A549 (cell line): ENCODE results near the gene JPH2. TPM values are rescaled to one million over a fixed set of nuclear protein-coding genes. Genes with fewer than 3 reads are reported as not detected.

ENCODE experiments used
- ATAC-seq, 2 experiments: fragments of 200-7000 bp in 1 of 2; fragments of >200 bp in 1 of 2; cut with Nextera tagmentation in 1 of 2; cut with Tn5 transposase in 1 of 2; 3 replicates each; pipeline versions ENCODE4 v1.8.0 to v1.9.1; 2018 to 2020; ENCODE audit warnings: mild to moderate bottlenecking in 1 of 2, moderate library complexity in 1 of 2
- CTCF ChIA-PET: fragments of 300-600 bp; sonication (Branson Sonifier 250); formaldehyde crosslinking; extraction: SDS; loops from one replicate; lab custom pipeline; 2021; ENCODE audit warnings: antibody characterized with exemption, inconsistent platforms; lab: Yijun Ruan, JAX
- POLR2A ChIA-PET: fragments of 350-600 bp; formaldehyde crosslinking; extraction: SDS; loops from one replicate; lab custom pipeline; 2021; ENCODE audit warnings: antibody characterized with exemption, inconsistent platforms; lab: Yijun Ruan, JAX
- DNase-seq, 2 experiments: peaks; one replicate each; pipeline versions ENCODE4 v3.0.0 to v3.0.0-alpha.2; 2011 to 2016; ENCODE audit warnings: low read depth in 1 of 2, low spot score in 1 of 2
- FAIRE-seq: peaks from 2 replicates; lab custom pipeline; 2011; peaks lifted over from hg19 to GRCh38; lab: Jason Lieb, UNC
- H3K27ac ChIP-seq, 2 experiments: fragments of >200 bp; sonication (Bioruptor Twin); formaldehyde crosslinking; 3 replicates each; pipeline ENCODE4 v1.5.1; 2016 to 2017
- H3K4me1 ChIP-seq: fragments of >200 bp; sonication (Bioruptor Twin); formaldehyde crosslinking; 3 replicates; pipeline ENCODE4 v1.6.1; 2016
- H3K4me2 ChIP-seq: fragments of >200 bp; sonication (Bioruptor Twin); formaldehyde crosslinking; 3 replicates; pipeline ENCODE4 v1.6.1; 2016
- H3K4me3 ChIP-seq: fragments of >200 bp; sonication (Bioruptor Twin); formaldehyde crosslinking; 3 replicates; pipeline ENCODE4 v1.5.1; 2016
- H3K9me3 ChIP-seq: fragments of >200 bp; sonication (Bioruptor Twin); formaldehyde crosslinking; 3 replicates; pipeline ENCODE4 v1.6.1; 2016
- BHLHE40 ChIP-seq: IDR thresholded peaks from 2 replicates; pipeline ENCODE4 v1.6.1; 2012; ENCODE audit warnings: low read depth, low read length, inconsistent platforms
- CBX8 ChIP-seq: fragments of 200-600 bp; sonication (generic); IDR thresholded peaks from 2 replicates; pipeline ENCODE4 v1.6.1; 2016
- CTCF ChIP-seq: fragments of >200 bp; sonication (Bioruptor Twin); formaldehyde crosslinking; IDR thresholded peaks from 3 replicates; pipeline ENCODE4 v1.5.1; 2016
- EHMT2 ChIP-seq: fragments of 200-600 bp; sonication (generic); IDR thresholded peaks from 2 replicates; pipeline ENCODE4 v1.6.1; 2016; ENCODE audit warnings: antibody characterized with exemption, low read depth, mild to moderate bottlenecking, moderate library complexity
- ELK1 ChIP-seq: fragments of 150-350 bp; IDR thresholded peaks from 2 replicates; pipeline ENCODE4 v1.6.1; 2014; ENCODE audit warnings: low read depth, mild to moderate bottlenecking, low read length
- EP300 ChIP-seq, 2 experiments: fragments of >200 bp; sonication (Bioruptor Twin); formaldehyde crosslinking; IDR thresholded peaks; 2 replicates in 1 of 2; 3 replicates in 1 of 2; pipeline ENCODE4 v1.6.1; 2016 to 2017
- FOSB ChIP-seq: fragments of 250-450 bp; sonication (Bioruptor Pico); IDR thresholded peaks from 2 replicates; pipeline ENCODE4 v1.5.0; 2020; ENCODE audit warnings: mild to moderate bottlenecking, moderate library complexity
- GATA3 ChIP-seq: IDR thresholded peaks from 2 replicates; pipeline ENCODE4 v1.6.1; 2012; ENCODE audit warnings: borderline replicate concordance
- HDAC2 ChIP-seq: fragments of 200-600 bp; sonication (generic); IDR thresholded peaks from 2 replicates; pipeline ENCODE4 v1.6.1; 2016
- HES2 ChIP-seq: fragments of >200 bp; sonication (Bioruptor Twin); formaldehyde crosslinking; IDR thresholded peaks from 2 replicates; pipeline ENCODE4 v1.6.1; 2016
- HEYL ChIP-seq: fragments of 250-450 bp; sonication (Bioruptor Pico); IDR thresholded peaks from 2 replicates; pipeline ENCODE4 v1.8.0; 2021; ENCODE audit warnings: mild to moderate bottlenecking, moderate library complexity
- HOXB13 ChIP-seq: fragments of 250-450 bp; sonication (Bioruptor Pico); IDR thresholded peaks from 2 replicates; pipeline ENCODE4 v1.5.0; 2020; ENCODE audit warnings: low read depth, mild to moderate bottlenecking, moderate library complexity
- KDM1A ChIP-seq: fragments of 200-600 bp; sonication (generic); IDR thresholded peaks from 2 replicates; pipeline ENCODE4 v1.6.1; 2016; ENCODE audit warnings: low read depth, mild to moderate bottlenecking
- MAFK ChIP-seq: fragments of 450-650 bp; IDR thresholded peaks from 2 replicates; pipeline ENCODE4 v1.6.1; 2014; ENCODE audit not compliant: partially characterized antibody
- MAZ ChIP-seq: fragments of 150-350 bp; IDR thresholded peaks from 2 replicates; pipeline ENCODE4 v1.6.1; 2014; ENCODE audit warnings: antibody characterized with exemption, low read depth, low read length, borderline replicate concordance
- MYC ChIP-seq: IDR thresholded peaks from 2 replicates; pipeline ENCODE4 v1.6.1; 2012; ENCODE audit warnings: mild to moderate bottlenecking, inconsistent platforms, low read length, improper control_type of control experiment, borderline replicate concordance
- NFE2L2 ChIP-seq: fragments of 150-350 bp; conservative IDR thresholded peaks from 2 replicates; pipeline ENCODE4 v1.6.1; 2014; ENCODE audit warnings: low read length
- NR3C1 ChIP-seq: fragments of >200 bp; sonication (Bioruptor Twin); formaldehyde crosslinking; IDR thresholded peaks from 3 replicates; pipeline ENCODE4 v1.6.1; 2017
- PBX3 ChIP-seq: IDR thresholded peaks from 2 replicates; pipeline ENCODE4 v1.6.1; 2012
- POLR2AphosphoS2 ChIP-seq: conservative IDR thresholded peaks from 2 replicates; pipeline ENCODE4 v1.6.1; 2012; ENCODE audit warnings: low read length, improper control_type of control experiment, inconsistent platforms
- RCOR1 ChIP-seq: fragments of 150-350 bp; IDR thresholded peaks from 2 replicates; pipeline ENCODE4 v1.6.1; 2014; ENCODE audit warnings: antibody characterized with exemption, low read length, low read depth
- RFX5 ChIP-seq: fragments of 450-650 bp; IDR thresholded peaks from 2 replicates; pipeline ENCODE4 v1.7.1; 2014; ENCODE audit warnings: antibody characterized with exemption, mild to moderate bottlenecking, moderate library complexity
- SREBF2 ChIP-seq: fragments of 450-650 bp; IDR thresholded peaks from 2 replicates; pipeline ENCODE4 v1.6.1; 2014; ENCODE audit warnings: mild to moderate bottlenecking, moderate library complexity
- TP53 ChIP-seq: fragments of 250-450 bp; sonication (Bioruptor Pico); IDR thresholded peaks from 2 replicates; pipeline ENCODE4 v1.5.0; 2021; ENCODE audit warnings: mild to moderate bottlenecking, moderate library complexity
- USF2 ChIP-seq: fragments of 450-650 bp; IDR thresholded peaks from 2 replicates; pipeline ENCODE4 v1.6.1; 2014; ENCODE audit warnings: antibody characterized with exemption
- ZFP36 ChIP-seq: fragments of 450-650 bp; IDR thresholded peaks from 2 replicates; pipeline ENCODE4 v1.6.1; 2014; ENCODE audit warnings: borderline replicate concordance; ENCODE audit not compliant: partially characterized antibody
- WGBS: methylation state at CpG from one replicate; pipeline ENCODE4 v1.1.6; 2017; ENCODE audit errors: missing lambda C conversion rate; 5-methylcytosine and 5-hydroxymethylcytosine counted together
- polyA plus RNA-seq, 4 experiments: library from polyadenylated mRNA; depleted of rRNA in 3 of 4; stranded (reverse); fragments of >200 nt; fragmentation: RNase III in 1 of 4; extraction: RNeasy Plus Mini Kit Qiagen cat#74134 plus additional on column Dnase treatment in 1 of 4; gene quantifications; 2 replicates in 3 of 4; 3 replicates in 1 of 4; pipeline ENCODE4 v1.2.3, GENCODE V29; 2011 to 2017

JPH2 gene
- polyA plus RNA-seq, 2 of the 4 experiments (the other 2 are of a cell fraction), result 0.83 to 3.3 TPM

- WGBS, result 93% methylated on average over 12 of the region's 13 CpGs
- ATAC-seq, result no peak
- H3K9me3 ChIP-seq, result no peaks in the 10 kb centered on the region
- no peak for FAIRE-seq
- ChIA-PET CTCF (interaction anchor here (0.6 to 8.0 kb wide), 7 partner anchors 9 to 68 kb away, joined by 3 to 68 read pairs (median 3); no protein-coding TSS in a partner anchor), POLR2A (no interaction called here)
- H3K27ac ChIP-seq, result no peak overlapping the region
- no peak for DNase-seq
- H3K4me2 ChIP-seq, result no peak overlapping the region
- TF ChIP-seq RFX5 (no peak), CTCF (no peak), MAZ (no peak), USF2 (no peak), TP53 (no peak), HEYL (CRISPR knock-in tag) (no peak), EHMT2 (no peak), PBX3 (no peak), GATA3 (no peak), MYC (no peak)
- peaks cover 15% of the 10 kb centered on the region for H3K4me1 ChIP-seq
- no peak overlapping the region for H3K4me3 ChIP-seq
Observed at GRCh38 chr20:44174996-44175765, 11.8 kb downstream of the JPH2 start.

- no peak for FAIRE-seq
- no peak overlapping the region for H3K27ac ChIP-seq
- H3K4me2 ChIP-seq, result no peak overlapping the region
- ATAC-seq, result no peak
- POLR2A ChIA-PET, result interaction anchor here (1.0 kb wide), 1 partner anchor 13 kb away, joined by 4 read pairs; the partner anchor contains the start of gene JPH2
- no peak for DNase-seq
- H3K9me3 ChIP-seq, result no peaks in the 10 kb centered on the region
- TF ChIP-seq CBX8, result no peak
- TF ChIP-seq HES2, result no peak
- TF ChIP-seq ZFP36, result peak; percentile 11
- TF ChIP-seq HOXB13, result no peak
- H3K4me3 ChIP-seq, result no peak overlapping the region
- peaks cover 15% of the 10 kb centered on the region for H3K4me1 ChIP-seq
- CTCF ChIA-PET, result interaction anchor here (1.0 to 8.0 kb wide), 4 partner anchors 13 to 725 kb away, joined by 3 to 68 read pairs (median 3); no protein-coding TSS in a partner anchor
- 76% methylated on average over 8 of the region's 8 CpGs for WGBS
Observed at GRCh38 chr20:44173846-44174245, 13.1 kb downstream of the JPH2 start.

DNA sequence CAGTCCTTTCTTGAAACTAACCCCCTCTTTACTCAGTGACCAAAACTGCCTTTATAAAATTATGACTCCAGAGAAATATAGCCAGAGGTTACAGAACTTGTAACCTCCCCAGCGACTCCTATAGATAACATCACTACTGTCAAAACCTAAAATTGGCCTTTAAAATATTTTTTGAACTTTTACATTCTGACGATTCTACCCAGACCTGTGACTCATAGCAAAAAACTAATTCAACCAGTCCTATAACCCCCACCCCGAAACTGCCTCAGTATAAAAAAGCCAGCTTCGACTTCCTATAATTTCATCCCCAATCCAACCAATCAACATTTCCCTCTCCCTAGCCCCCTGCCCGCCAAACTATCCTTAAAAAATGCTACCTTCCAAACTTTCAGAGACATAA lies 13.9 kb downstream of the JPH2 start:
- POLR2A ChIA-PET, result interaction anchor here (1.0 kb wide), 1 partner anchor 14 kb away, joined by 4 read pairs; the partner anchor contains the start of gene JPH2
- Histone ChIP-seq H3K4me2 (no peak overlapping the region), H3K9me3 (no peaks in the 10 kb centered on the region), H3K4me1 (peaks cover 15% of the 10 kb centered on the region), H3K4me3 (no peak overlapping the region), H3K27ac (no peak overlapping the region)
- WGBS, result 62% methylated on average over 5 of the region's 5 CpGs
- ATAC-seq (no peak), FAIRE-seq (no peak), DNase-seq (no peak)
- CTCF ChIA-PET, result interaction anchor here (1.0 to 8.6 kb wide), 3 partner anchors 43 to 724 kb away, joined by 3 to 63 read pairs (median 3); no protein-coding TSS in a partner anchor
- TF ChIP-seq FOSB (CRISPR knock-in tag) (no peak), ELK1 (no peak), KDM1A (no peak), POLR2AphosphoS2 (no peak), BHLHE40 (no peak), EP300 (IDR thresholded peaks at IDR 0.05) (no peak), HDAC2 (no peak), NR3C1 (no peak), PBX3 (no peak), MAFK (no peak), NFE2L2 (no peak), HES2 (no peak), MYC (no peak), USF2 (no peak), RCOR1 (no peak), MAZ (no peak), SREBF2 (no peak)
